Thyroid gland (tissue), 4 donors: ENCODE measurements around the gene RASGRF1. TPM values are rescaled to one million over a fixed set of nuclear protein-coding genes. Genes with fewer than 3 reads are reported as not detected.

Experiments used
- DNase-seq, 2 donors: peaks; one replicate each; pipeline ENCODE4 v3.0.0-alpha.2; 2019
- H3K27ac ChIP-seq, 3 donors: fragments of 200-600 bp; sonication (generic); 1 replicate in 2 of 3; 2 replicates in 1 of 3; pipeline ENCODE4 v1.5.1; 2016 to 2019; ENCODE audit warnings: mild to moderate bottlenecking in 1 of 3, moderate library complexity in 1 of 3
- H3K27me3 ChIP-seq: fragments of 200-600 bp; sonication (generic); one replicate; pipeline ENCODE4 v1.5.1; 2019
- H3K36me3 ChIP-seq, 2 donors: fragments of 200-600 bp; sonication (generic); one replicate each; pipeline ENCODE4 v1.5.1; 2016 to 2019
- H3K4me1 ChIP-seq, 2 donors: fragments of 200-600 bp; sonication (generic); one replicate each; pipeline ENCODE4 v1.5.1; 2017 to 2019
- H3K4me3 ChIP-seq, 3 donors: fragments of 200-600 bp; sonication (generic); replicated peaks in 1 of 3; 1 replicate in 2 of 3; 2 replicates in 1 of 3; pipeline ENCODE4 v1.5.1; 2016; ENCODE audit warnings: mild to moderate bottlenecking in 1 of 3
- H3K9me3 ChIP-seq: fragments of 200-600 bp; sonication (generic); one replicate; pipeline ENCODE4 v1.5.1; 2017
- POLR2A ChIP-seq, 2 donors: fragments of 450-650 bp; IDR thresholded peaks; one replicate each; pipeline ENCODE4 v1.6.1; 2017; ENCODE audit warnings: antibody characterized with exemption in 2 of 2, mild to moderate bottlenecking in 2 of 2, moderate library complexity in 1 of 2
- WGBS, 2 donors: methylation state at CpG; one replicate each; pipeline ENCODE4 v1.1.5; 2017; 5-methylcytosine and 5-hydroxymethylcytosine counted together
- intact Hi-C: fragments of 100-400 bp; cut with DNase I; formaldehyde crosslinking; loops from one replicate; pipeline ENCODE4 v1.15.1; 2023
- total RNA-seq, 4 donors: library from RNA; depleted of rRNA; stranded (reverse); fragments of >200 nt; gene quantifications; one replicate each; pipeline ENCODE4 v1.2.3, GENCODE V29; 2016
- TF ChIP-seq, protein P1 (sequence below), 6 experiments: fragments of 200-600 bp in 3 of 6; fragments of 450-650 bp in 3 of 6; sonication (generic) in 3 of 6; IDR thresholded peaks; one replicate each; pipeline ENCODE4 v1.5.1; 2016 to 2019; ENCODE audit warnings: antibody characterized with exemption in 6 of 6, mild to moderate bottlenecking in 2 of 6, inconsistent platforms in 1 of 6, moderate library complexity in 1 of 6

RASGRF1 gene
- total RNA-seq, 4 donors from 2014 or later = 0.40 TPM; not detected in 3

DNA sequence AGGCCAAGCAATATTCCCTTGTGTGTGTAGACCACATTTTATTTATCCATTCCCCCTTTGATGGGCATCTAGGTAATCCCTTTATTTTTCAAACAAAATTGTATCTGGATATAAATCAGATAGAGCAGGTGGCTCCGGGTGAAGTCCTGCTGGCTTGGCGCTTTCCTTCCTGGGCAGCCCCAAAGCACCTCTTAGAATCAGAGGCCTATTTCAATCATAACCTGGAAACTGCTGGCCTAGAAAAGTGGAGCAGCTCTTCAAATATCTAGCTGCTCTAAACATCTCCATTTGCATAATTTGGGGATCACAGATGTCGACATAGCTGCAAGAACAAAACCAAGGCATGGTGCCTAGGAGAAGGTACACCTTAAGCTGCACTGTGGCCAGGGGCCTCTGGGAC is 40.2 kb downstream of the RASGRF1 start:
- H3K4me3 ChIP-seq = no peak overlapping the region
- no peaks in the 10 kb centered on the region for H3K36me3 ChIP-seq
- H3K9me3 ChIP-seq = no peaks in the 10 kb centered on the region
- intact Hi-C loops = no loop called here
- WGBS, 2 donors = 91% methylated on average over 3 of the region's 3 CpGs
- DNase-seq = no peak
- TF ChIP-seq POLR2A (IDR thresholded peaks at IDR 0.05) = no peak
- TF ChIP-seq, protein P1, sequence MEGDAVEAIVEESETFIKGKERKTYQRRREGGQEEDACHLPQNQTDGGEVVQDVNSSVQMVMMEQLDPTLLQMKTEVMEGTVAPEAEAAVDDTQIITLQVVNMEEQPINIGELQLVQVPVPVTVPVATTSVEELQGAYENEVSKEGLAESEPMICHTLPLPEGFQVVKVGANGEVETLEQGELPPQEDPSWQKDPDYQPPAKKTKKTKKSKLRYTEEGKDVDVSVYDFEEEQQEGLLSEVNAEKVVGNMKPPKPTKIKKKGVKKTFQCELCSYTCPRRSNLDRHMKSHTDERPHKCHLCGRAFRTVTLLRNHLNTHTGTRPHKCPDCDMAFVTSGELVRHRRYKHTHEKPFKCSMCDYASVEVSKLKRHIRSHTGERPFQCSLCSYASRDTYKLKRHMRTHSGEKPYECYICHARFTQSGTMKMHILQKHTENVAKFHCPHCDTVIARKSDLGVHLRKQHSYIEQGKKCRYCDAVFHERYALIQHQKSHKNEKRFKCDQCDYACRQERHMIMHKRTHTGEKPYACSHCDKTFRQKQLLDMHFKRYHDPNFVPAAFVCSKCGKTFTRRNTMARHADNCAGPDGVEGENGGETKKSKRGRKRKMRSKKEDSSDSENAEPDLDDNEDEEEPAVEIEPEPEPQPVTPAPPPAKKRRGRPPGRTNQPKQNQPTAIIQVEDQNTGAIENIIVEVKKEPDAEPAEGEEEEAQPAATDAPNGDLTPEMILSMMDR (IDR thresholded peaks at IDR 0.05) = no peak
- no peaks in the 10 kb centered on the region for H3K4me1 ChIP-seq
- H3K27ac ChIP-seq = no peak overlapping the region
- no peaks in the 10 kb centered on the region for H3K27me3 ChIP-seq

DNA sequence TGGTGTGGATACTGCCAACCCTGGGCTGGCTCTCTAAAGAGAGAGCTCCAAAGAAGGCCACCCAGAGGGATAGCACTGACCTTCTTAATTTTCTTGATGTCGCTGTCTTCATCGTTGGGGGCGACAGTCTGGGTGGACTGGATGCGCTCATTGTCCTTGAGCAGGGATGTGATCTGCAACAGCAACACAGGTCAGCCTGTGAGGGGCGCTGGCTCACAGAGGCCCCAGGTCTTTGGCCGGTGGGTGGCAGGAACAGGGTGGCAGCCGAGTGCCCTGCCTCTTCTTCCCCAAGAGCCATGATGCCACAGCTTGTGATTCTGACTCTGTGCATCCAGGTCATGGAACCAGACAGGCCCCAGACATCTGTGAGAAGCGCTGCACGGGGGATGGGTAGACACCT is 41.2 kb downstream of the RASGRF1 start:
- Histone ChIP-seq H3K27me3 (no peaks in the 10 kb centered on the region), H3K36me3 (no peaks in the 10 kb centered on the region), H3K27ac (no peak overlapping the region), H3K4me1 (no peaks in the 10 kb centered on the region), H3K9me3 (no peaks in the 10 kb centered on the region), H3K4me3 (no peak overlapping the region)
- intact Hi-C loops = no loop called here
- WGBS, 2 donors = 89 to 92% methylated on average over 5 to 9 of the region's 9 CpGs
- DNase-seq = no peak
- no peak for TF ChIP-seq POLR2A (IDR thresholded peaks at IDR 0.05)
- TF ChIP-seq, protein P1 (IDR thresholded peaks at IDR 0.05) = no peak

DNA sequence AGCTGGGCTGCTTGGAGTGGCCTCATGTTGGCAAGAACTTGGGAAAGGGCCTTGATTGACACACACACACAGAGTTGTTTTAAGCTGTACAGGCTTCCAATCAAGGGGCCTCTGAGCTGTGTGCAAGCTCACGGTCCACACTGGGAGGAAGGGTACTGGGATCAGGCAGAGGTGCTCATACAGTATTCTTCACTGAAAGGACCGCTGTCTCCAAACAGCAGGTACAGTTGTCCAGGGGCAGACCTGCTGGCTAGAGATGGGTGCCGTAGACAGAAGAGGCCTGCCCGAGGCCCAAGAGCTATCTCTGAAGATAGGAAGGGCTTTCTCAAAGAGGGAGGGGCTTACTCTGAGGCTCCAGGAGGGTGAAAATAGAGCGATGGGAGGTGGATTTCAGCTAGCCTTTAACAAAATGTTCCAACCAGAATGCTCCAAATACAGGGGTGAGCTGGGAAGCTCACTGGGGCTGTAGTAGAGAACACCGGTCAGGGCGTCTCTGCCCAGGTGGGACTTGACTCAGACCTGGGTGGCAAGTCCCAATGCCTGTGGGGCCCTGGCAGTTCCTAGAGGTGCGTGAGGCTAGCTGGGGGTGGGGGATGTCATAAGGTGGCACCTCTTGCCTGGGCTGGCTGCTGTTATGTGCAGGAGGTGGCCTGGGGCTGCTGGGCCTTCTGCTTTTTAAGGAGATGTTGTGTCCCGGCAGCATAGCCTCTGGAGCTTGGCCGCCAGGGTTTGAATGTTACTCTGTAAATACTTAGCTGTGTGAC is 42.7 kb downstream of the RASGRF1 start:
- H3K27ac ChIP-seq = no peak overlapping the region

DNA sequence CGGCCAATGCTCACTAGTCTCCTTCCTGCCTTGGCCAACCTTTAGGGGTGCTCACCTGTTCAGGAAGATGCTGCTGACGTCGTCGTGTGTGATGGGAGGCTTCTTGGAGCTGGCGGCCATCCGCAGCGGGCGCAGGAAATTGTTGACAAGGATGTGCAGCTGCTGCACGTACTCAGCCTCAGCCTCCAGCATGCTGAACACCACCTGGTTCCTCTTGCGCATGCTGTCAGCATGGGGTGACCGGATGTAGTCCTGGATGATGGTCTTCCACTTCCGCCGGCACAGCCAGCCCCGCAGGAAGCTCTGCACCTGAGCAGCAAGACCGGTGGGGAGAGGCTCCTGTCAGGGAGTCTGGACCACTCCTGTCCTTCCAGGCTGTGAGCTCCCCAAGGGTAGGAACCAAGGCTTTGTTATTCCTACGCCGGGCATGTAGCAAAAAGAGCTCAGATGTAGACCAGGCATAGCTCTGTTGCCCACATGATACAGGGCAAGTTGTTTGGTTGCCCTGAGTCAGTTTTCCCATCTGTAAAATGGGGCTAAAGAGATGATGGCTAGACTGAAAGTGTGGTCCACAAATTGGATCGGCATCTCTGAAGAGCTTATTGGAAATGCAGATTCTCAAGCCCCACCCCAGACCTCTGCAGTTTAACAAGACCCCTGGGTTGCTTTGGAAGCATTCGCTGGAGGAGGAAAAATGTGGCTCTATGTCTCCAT is 43.7 kb downstream of the RASGRF1 start:
- no peaks in the 10 kb centered on the region for H3K4me1 ChIP-seq
- no peaks in the 10 kb centered on the region for H3K27me3 ChIP-seq
- H3K27ac ChIP-seq = no peak overlapping the region
- intact Hi-C loops = no loop called here
- no peak for TF ChIP-seq POLR2A (IDR thresholded peaks at IDR 0.05)
- TF ChIP-seq, protein P1 (IDR thresholded peaks at IDR 0.05) = no peak
- no peaks in the 10 kb centered on the region for H3K9me3 ChIP-seq
- H3K36me3 ChIP-seq = no peaks in the 10 kb centered on the region
- WGBS, 2 donors = 82 to 86% methylated on average over 3 to 19 of the region's 19 CpGs
- DNase-seq = no peak
- no peak overlapping the region for H3K4me3 ChIP-seq

More for the DNA sequence above, 42.7 kb downstream of the RASGRF1 start:
- no peak for TF ChIP-seq POLR2A (IDR thresholded peaks at IDR 0.05)
- TF ChIP-seq, protein P1 (IDR thresholded peaks at IDR 0.05) = no peak
- Histone ChIP-seq H3K27me3 (no peaks in the 10 kb centered on the region), H3K9me3 (no peaks in the 10 kb centered on the region), H3K36me3 (no peaks in the 10 kb centered on the region), H3K4me3 (no peak overlapping the region), H3K4me1 (no peaks in the 10 kb centered on the region)
- intact Hi-C loops = no loop called here
- no peak for DNase-seq
- 86 to 87% methylated on average over 10 of the region's 10 CpGs for WGBS, 2 donors

DNA sequence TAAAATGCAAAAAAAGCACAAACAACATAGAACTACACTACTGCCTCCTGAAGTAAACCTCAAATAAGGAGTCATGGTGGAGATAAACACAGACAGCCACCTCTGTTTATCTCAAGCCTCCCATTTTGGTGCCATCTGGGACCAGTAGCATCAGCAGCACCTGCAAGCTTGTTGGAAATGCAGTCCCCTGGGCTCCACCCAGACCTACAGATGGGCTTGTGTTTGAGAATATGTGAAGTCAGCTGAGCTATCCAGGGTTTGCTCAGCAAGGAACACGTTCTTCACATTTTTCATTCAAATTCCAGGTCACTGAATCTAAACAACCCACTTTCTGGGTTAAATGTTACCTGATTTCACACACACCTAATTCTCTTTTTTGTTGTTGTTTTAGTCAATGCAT is 45.5 kb downstream of the RASGRF1 start:
- Histone ChIP-seq H3K9me3 (no peaks in the 10 kb centered on the region), H3K4me3 (no peak overlapping the region), H3K27ac (no peak overlapping the region), H3K27me3 (no peaks in the 10 kb centered on the region), H3K4me1 (no peaks in the 10 kb centered on the region), H3K36me3 (no peaks in the 10 kb centered on the region)
- TF ChIP-seq POLR2A (IDR thresholded peaks at IDR 0.05) = no peak
- TF ChIP-seq, protein P1 (IDR thresholded peaks at IDR 0.05) = no peak
- DNase-seq = no peak
- 62 to 67% methylated on average over 1 of the region's 1 CpG for WGBS, 2 donors
- intact Hi-C loops = no loop called here
